ENCODE results near the gene ARHGAP4.
A peak's percentile ranks its signal among the peaks of the same experiment; 100 is the strongest.

Gene ARHGAP4

GRCh38 chrX:153925739-153926551 lies at the start of gene ARHGAP4:
TSS of gene ARHGAP4 (minus strand) at chrX:153926264. CDS start at chrX:153926202, 62 bp downstream.
- peak in 1 of 2 experiments; percentile 51 for DNase-seq

- no peak for DNase-seq
Measured at GRCh38 chrX:153974726-153975286, 48.7 kb upstream of the ARHGAP4 start.

- no peak for DNase-seq
Measured at GRCh38 chrX:153974003-153974725, 48.1 kb upstream of the ARHGAP4 start.

GRCh38 chrX:153973127-153974002 lies 47.3 kb upstream of the ARHGAP4 start:
- peak in 1 of 2 experiments; percentile 48 for DNase-seq

GRCh38 chrX:153972368-153973126 lies 46.5 kb upstream of the ARHGAP4 start, which contains the start of gene TMEM187:
TSS of gene TMEM187 (plus strand) at chrX:153972754. CDS start at chrX:153982063, 9,309 bp downstream.
- DNase-seq = peak; percentile 62 to 80

GRCh38 chrX:153971450-153972367 lies 45.6 kb upstream of the ARHGAP4 start, which contains the start of gene HCFC1:
TSS of gene HCFC1 (minus strand) at chrX:153971818. CDS start at chrX:153970840, 978 bp downstream.
- DNase-seq = peak; percentile 76 to 89

GRCh38 chrX:153971124-153971449 lies 45.0 kb upstream of the ARHGAP4 start:
- peak; percentile 56 to 72 for DNase-seq

GRCh38 chrX:153970357-153971123 lies 44.5 kb upstream of the ARHGAP4 start:
- peak; percentile 36 to 46 for DNase-seq

GRCh38 chrX:153969904-153970356 lies 43.9 kb upstream of the ARHGAP4 start:
- DNase-seq = no peak

GRCh38 chrX:153969125-153969903 lies 43.2 kb upstream of the ARHGAP4 start:
- no peak for DNase-seq

GRCh38 chrX:153968754-153969124 lies 42.7 kb upstream of the ARHGAP4 start:
- DNase-seq = no peak

GRCh38 chrX:153968255-153968654 lies 42.2 kb upstream of the ARHGAP4 start:
- no peak for DNase-seq

- no peak for DNase-seq
Measured at GRCh38 chrX:153967536-153968224, 41.6 kb upstream of the ARHGAP4 start.

- no peak for DNase-seq
Measured at GRCh38 chrX:153966841-153967535, 40.9 kb upstream of the ARHGAP4 start.

- DNase-seq = no peak
Measured at GRCh38 chrX:153966283-153966688, 40.2 kb upstream of the ARHGAP4 start.

- DNase-seq = no peak
Measured at GRCh38 chrX:153965406-153965805, 39.3 kb upstream of the ARHGAP4 start.

- DNase-seq = no peak
Measured at GRCh38 chrX:153964105-153964504, 38.0 kb upstream of the ARHGAP4 start.

GRCh38 chrX:153963546-153963945 lies 37.5 kb upstream of the ARHGAP4 start:
- DNase-seq = no peak
